ENCODE data around the gene RAB11FIP4.

- TF ChIP-seq, protein P1, sequence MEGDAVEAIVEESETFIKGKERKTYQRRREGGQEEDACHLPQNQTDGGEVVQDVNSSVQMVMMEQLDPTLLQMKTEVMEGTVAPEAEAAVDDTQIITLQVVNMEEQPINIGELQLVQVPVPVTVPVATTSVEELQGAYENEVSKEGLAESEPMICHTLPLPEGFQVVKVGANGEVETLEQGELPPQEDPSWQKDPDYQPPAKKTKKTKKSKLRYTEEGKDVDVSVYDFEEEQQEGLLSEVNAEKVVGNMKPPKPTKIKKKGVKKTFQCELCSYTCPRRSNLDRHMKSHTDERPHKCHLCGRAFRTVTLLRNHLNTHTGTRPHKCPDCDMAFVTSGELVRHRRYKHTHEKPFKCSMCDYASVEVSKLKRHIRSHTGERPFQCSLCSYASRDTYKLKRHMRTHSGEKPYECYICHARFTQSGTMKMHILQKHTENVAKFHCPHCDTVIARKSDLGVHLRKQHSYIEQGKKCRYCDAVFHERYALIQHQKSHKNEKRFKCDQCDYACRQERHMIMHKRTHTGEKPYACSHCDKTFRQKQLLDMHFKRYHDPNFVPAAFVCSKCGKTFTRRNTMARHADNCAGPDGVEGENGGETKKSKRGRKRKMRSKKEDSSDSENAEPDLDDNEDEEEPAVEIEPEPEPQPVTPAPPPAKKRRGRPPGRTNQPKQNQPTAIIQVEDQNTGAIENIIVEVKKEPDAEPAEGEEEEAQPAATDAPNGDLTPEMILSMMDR (IDR thresholded peaks at IDR 0.05) = no peak
- no peak for TF ChIP-seq EZH2 (IDR thresholded peaks at IDR 0.05; ENCODE audit: borderline replicate concordance, insufficient read depth, low read depth, low read length, poor library complexity, severe bottlenecking)
Measured at GRCh38 chr17:31561469-31562375, 170.2 kb downstream of the RAB11FIP4 start.
